HepG2 (cell line): ENCODE data around the gene SNX12. TPM values are rescaled to one million over a fixed set of nuclear protein-coding genes. Genes with fewer than 3 reads are reported as not detected.

Experiments used
- ATAC-seq: fragments of 200-7000 bp; cut with Tn5 transposase; 3 replicates; pipeline ENCODE4 v1.9.1; 2020; ENCODE audit warnings: mild to moderate bottlenecking, moderate library complexity
- BruUV-seq: library from RNA; stranded (reverse); fragments of 400-500 nt; replicated peaks from 2 replicates; lab custom pipeline; 2021; lab: Mats Ljungman, UMichigan
- CTCF ChIA-PET: fragments of 300-600 bp; formaldehyde crosslinking; extraction: SDS; loops from one replicate; lab custom pipeline; 2021; ENCODE audit warnings: low total read pairs, inconsistent platforms, low intra/inter-chr PET ratio; lab: Yijun Ruan, JAX
- POLR2A ChIA-PET: fragments of 350-600 bp; sonication (Branson Sonifier 250); formaldehyde crosslinking; loops from one replicate; lab custom pipeline; 2020; ENCODE audit warnings: antibody characterized with exemption, inconsistent platforms; lab: Yijun Ruan, JAX
- DNase-seq: peaks from one replicate; pipeline ENCODE4 v3.0.0-alpha.2; 2015; ENCODE audit warnings: low spot score
- FAIRE-seq: peaks from 3 replicates; lab custom pipeline; 2011; peaks lifted over from hg19 to GRCh38; lab: Jason Lieb, UNC
- H2AFZ ChIP-seq: one replicate; pipeline ENCODE4 v1.6.1; 2011; ENCODE audit warnings: low read length, inconsistent platforms
- H3K27ac ChIP-seq: fragments of 300-600 bp; 3 replicates; pipeline ENCODE4 v1.8.0; 2011; ENCODE audit warnings: mixed run types, mild to moderate bottlenecking, mixed read lengths, low read length, inconsistent platforms; ENCODE audit not compliant: insufficient read depth; ENCODE audit errors: extremely low read length
- H3K27me3 ChIP-seq, 2 experiments: fragments of 200-600 bp in 1 of 2; 2 replicates in 1 of 2; 3 replicates in 1 of 2; pipeline versions ENCODE4 v1.6.0 to v1.8.0; 2011; ENCODE audit warnings: low read length in 2 of 2, mild to moderate bottlenecking in 2 of 2, moderate library complexity in 2 of 2, inconsistent platforms in 1 of 2; ENCODE audit not compliant: insufficient read depth in 2 of 2, control insufficient read depth in 1 of 2
- H3K36me3 ChIP-seq, 2 experiments: fragments of 200-600 bp in 1 of 2; replicated peaks in 1 of 2; 2 replicates in 1 of 2; 3 replicates in 1 of 2; pipeline versions ENCODE4 v1.5.1 to v1.8.0; 2011; ENCODE audit warnings: low read length in 2 of 2, inconsistent platforms in 1 of 2; ENCODE audit not compliant: insufficient read depth in 2 of 2, control insufficient read depth in 1 of 2
- H3K4me1 ChIP-seq: 2 replicates; pipeline ENCODE4 v1.5.1; 2012; ENCODE audit warnings: low read length, inconsistent platforms; ENCODE audit not compliant: insufficient read depth
- H3K4me2 ChIP-seq: 2 replicates; pipeline ENCODE4 v1.6.0; 2011; ENCODE audit warnings: low read depth, low read length, inconsistent platforms
- H3K4me3 ChIP-seq, 3 experiments: fragments of 200-600 bp in 1 of 3; sonication (generic), shearing (Covaris generic) in 1 of 3; replicated peaks in 1 of 3; 2 replicates each; pipeline ENCODE4 v1.5.1; 2011 to 2016; ENCODE audit warnings: low read length in 3 of 3, inconsistent platforms in 2 of 3, low read depth in 2 of 3, mild to moderate bottlenecking in 2 of 3, control low read depth in 1 of 3, mixed read lengths in 1 of 3; ENCODE audit not compliant: insufficient read depth in 1 of 3
- H3K79me2 ChIP-seq: one replicate; pipeline ENCODE4 v1.6.1; 2011; ENCODE audit warnings: low read length, inconsistent platforms; ENCODE audit not compliant: insufficient read depth
- H3K9ac ChIP-seq: 2 replicates; pipeline ENCODE4 v1.6.0; 2011; ENCODE audit warnings: mild to moderate bottlenecking, low read depth, low read length, inconsistent platforms; ENCODE audit not compliant: insufficient read depth
- H3K9me3 ChIP-seq: 2 replicates; pipeline ENCODE4 v1.5.1; 2012; ENCODE audit warnings: mild to moderate bottlenecking, low read length
- H4K20me1 ChIP-seq: 2 replicates; pipeline ENCODE4 v1.6.0; 2011; ENCODE audit warnings: inconsistent platforms, mild to moderate bottlenecking, low read length, moderate library complexity; ENCODE audit not compliant: insufficient read depth
- ARHGAP35 ChIP-seq: sonication (generic); formaldehyde crosslinking; IDR thresholded peaks from 2 replicates; pipeline ENCODE4 v1.9.0; 2022; ENCODE audit warnings: mild to moderate bottlenecking, inconsistent platforms, moderate library complexity, missing genetic modification reagents, borderline replicate concordance
- EHMT2 ChIP-seq: fragments of 200-600 bp; sonication (generic); IDR thresholded peaks from 2 replicates; pipeline ENCODE4 v1.7.0; 2017; ENCODE audit warnings: antibody characterized with exemption, low read depth, low read length, borderline replicate concordance
- HOXD1 ChIP-seq: sonication (generic); formaldehyde crosslinking; IDR thresholded peaks from 2 replicates; pipeline ENCODE4 v1.5.0; 2020; ENCODE audit warnings: missing genetic modification reagents
- SOX6 ChIP-seq, 2 experiments: fragments of 450-650 bp in 1 of 2; sonication (generic) in 1 of 2; formaldehyde crosslinking in 1 of 2; IDR thresholded peaks; 2 replicates each; pipeline versions ENCODE4 v1.4.0 to v1.6.1; 2017 to 2020; ENCODE audit warnings: antibody characterized with exemption in 1 of 2, mild to moderate bottlenecking in 1 of 2, missing genetic modification reagents in 1 of 2
- TGIF2 ChIP-seq: IDR thresholded peaks from 2 replicates; pipeline ENCODE4 v1.6.1; 2016; ENCODE audit warnings: control low read depth, missing compliant biosample characterization
- ZFP36L2 ChIP-seq: sonication (generic); formaldehyde crosslinking; IDR thresholded peaks from 2 replicates; pipeline ENCODE4 v1.4.0; 2020; ENCODE audit warnings: missing genetic modification reagents
- ZNF318 ChIP-seq: sonication (generic); formaldehyde crosslinking; IDR thresholded peaks from 2 replicates; pipeline ENCODE4 v1.4.0; 2020; ENCODE audit warnings: mild to moderate bottlenecking, missing genetic modification reagents
- ZNF563 ChIP-seq: sonication (generic); formaldehyde crosslinking; IDR thresholded peaks from 2 replicates; pipeline ENCODE4 v1.8.0; 2022; ENCODE audit warnings: mild to moderate bottlenecking, moderate library complexity, missing genetic modification reagents
- ZNF615 ChIP-seq: sonication (generic); formaldehyde crosslinking; IDR thresholded peaks from 2 replicates; pipeline ENCODE4 v1.5.0; 2020; ENCODE audit warnings: mild to moderate bottlenecking, missing genetic modification reagents, borderline replicate concordance
- WGBS: methylation state at CpG from one replicate; pipeline ENCODE4 v1.1.6; 2017; ENCODE audit warnings: low lambda C conversion rate; 5-methylcytosine and 5-hydroxymethylcytosine counted together
- in situ Hi-C: cut with HindIII; loops from 2 replicates; pipeline ENCODE4 v1.10.0; 2017; ENCODE audit warnings: low pct_unique_long_range_greater_than_20kb; ENCODE audit not compliant: extremely low pct_ligation_motif_present
- intact Hi-C: fragments of 100-400 bp; cut with micrococcal nuclease; formaldehyde crosslinking; loops from one replicate; pipeline ENCODE4 v1.10.0; 2022; ENCODE audit not compliant: unreplicated experiment
- polyA plus RNA-seq, 8 experiments: library from polyadenylated mRNA; depleted of rRNA in 3 of 8; stranded (reverse) in 7 of 8; unstranded in 1 of 8; fragments of >200 nt; fragmentation: Illumina TruSeq in 4 of 8; extraction: Trizol in 4 of 8; gene quantifications; 2 replicates each; pipeline versions ENCODE4 v1.2.1 to v1.2.3, GENCODE V29; 2011 to 2016; ENCODE audit warnings: low read depth in 4 of 8, missing spikeins in 1 of 8, mixed read lengths in 1 of 8; ENCODE audit not compliant: insufficient read depth in 1 of 8
- total RNA-seq, 5 experiments: library from RNA; depleted of rRNA; stranded (reverse); fragments of >200 nt; fragmentation: Illumina TruSeq; extraction: Trizol; gene quantifications; 2 replicates each; pipeline ENCODE4 v1.2.3, GENCODE V29; 2016; ENCODE audit warnings: low read depth in 1 of 5
- TF ChIP-seq, protein P1 (sequence below): sonication (generic); formaldehyde crosslinking; IDR thresholded peaks from 2 replicates; pipeline ENCODE4 v1.5.0; 2020; ENCODE audit warnings: mild to moderate bottlenecking, low read depth, missing genetic modification reagents, borderline replicate concordance
- TF ChIP-seq, protein P2 (sequence below): sonication (generic); formaldehyde crosslinking; IDR thresholded peaks from 2 replicates; pipeline ENCODE4 v1.5.0; 2020; ENCODE audit warnings: mild to moderate bottlenecking, missing genetic modification reagents, moderate library complexity

SNX12 gene
- total and polyA plus RNA-seq, 2 of the 13 experiments (the other 11 are each of a cell fraction or from before 2014, with no cell fraction given): 30.3 to 42.2 TPM

DNA sequence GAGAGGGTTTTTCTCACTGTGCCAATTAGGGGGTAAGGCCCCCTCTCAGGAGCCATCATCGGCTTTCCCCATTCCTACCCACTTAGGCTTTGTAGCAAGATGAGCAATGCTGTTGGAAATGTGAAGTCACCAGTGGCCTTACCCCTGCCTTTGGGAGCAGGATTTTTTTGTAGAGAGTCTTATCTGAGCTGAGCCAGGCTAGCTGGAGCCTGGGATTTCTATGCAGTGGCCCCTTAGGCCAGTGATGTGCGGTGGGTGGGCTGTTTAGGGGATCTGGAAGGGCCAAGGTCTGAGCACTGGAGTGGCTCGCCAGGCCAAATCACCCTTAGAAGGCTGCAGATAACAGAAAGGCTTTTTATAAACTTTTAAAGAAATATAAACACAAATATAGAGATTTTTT is 34.2 kb upstream of the SNX12 start (continued):
- no peak for TF ChIP-seq ZNF563 (CRISPR knock-in tag)
- TF ChIP-seq HOXD1 (CRISPR knock-in tag): no peak
- TF ChIP-seq SOX6 (IDR thresholded peaks at IDR 0.05): no peak
- no peak for TF ChIP-seq SOX6 (CRISPR knock-in tag; IDR thresholded peaks at IDR 0.05)
- TF ChIP-seq, protein P1, sequence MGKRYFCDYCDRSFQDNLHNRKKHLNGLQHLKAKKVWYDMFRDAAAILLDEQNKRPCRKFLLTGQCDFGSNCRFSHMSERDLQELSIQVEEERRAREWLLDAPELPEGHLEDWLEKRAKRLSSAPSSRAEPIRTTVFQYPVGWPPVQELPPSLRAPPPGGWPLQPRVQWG (CRISPR knock-in tag): no peak
- TF ChIP-seq ZFP36L2 (CRISPR knock-in tag): no peak
- no peak for TF ChIP-seq ZNF615
- no peak for TF ChIP-seq EHMT2

- no peak for FAIRE-seq
- no peak for TF ChIP-seq TGIF2 (CRISPR knock-in tag)
- no peak for TF ChIP-seq ARHGAP35 (CRISPR knock-in tag)
- no peak for TF ChIP-seq ZNF318
- TF ChIP-seq, protein P2, sequence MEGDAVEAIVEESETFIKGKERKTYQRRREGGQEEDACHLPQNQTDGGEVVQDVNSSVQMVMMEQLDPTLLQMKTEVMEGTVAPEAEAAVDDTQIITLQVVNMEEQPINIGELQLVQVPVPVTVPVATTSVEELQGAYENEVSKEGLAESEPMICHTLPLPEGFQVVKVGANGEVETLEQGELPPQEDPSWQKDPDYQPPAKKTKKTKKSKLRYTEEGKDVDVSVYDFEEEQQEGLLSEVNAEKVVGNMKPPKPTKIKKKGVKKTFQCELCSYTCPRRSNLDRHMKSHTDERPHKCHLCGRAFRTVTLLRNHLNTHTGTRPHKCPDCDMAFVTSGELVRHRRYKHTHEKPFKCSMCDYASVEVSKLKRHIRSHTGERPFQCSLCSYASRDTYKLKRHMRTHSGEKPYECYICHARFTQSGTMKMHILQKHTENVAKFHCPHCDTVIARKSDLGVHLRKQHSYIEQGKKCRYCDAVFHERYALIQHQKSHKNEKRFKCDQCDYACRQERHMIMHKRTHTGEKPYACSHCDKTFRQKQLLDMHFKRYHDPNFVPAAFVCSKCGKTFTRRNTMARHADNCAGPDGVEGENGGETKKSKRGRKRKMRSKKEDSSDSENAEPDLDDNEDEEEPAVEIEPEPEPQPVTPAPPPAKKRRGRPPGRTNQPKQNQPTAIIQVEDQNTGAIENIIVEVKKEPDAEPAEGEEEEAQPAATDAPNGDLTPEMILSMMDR (CRISPR knock-in tag): peak; percentile 28
Measured at GRCh38 chrX:71100581-71101505, 32.7 kb upstream of the SNX12 start.

More at GRCh38 chrX:71100581-71101505, 32.7 kb upstream of the SNX12 start:
- Histone ChIP-seq H3K4me2 (no peak overlapping the region), H3K9ac (no peak overlapping the region), H3K27me3 (no peaks in the 10 kb centered on the region; a peak in 1 of 5 replicates), H3K27ac (no peak overlapping the region), H2AFZ (no peak overlapping the region), H3K9me3 (no peaks in the 10 kb centered on the region), H3K36me3 (no peaks in the 10 kb centered on the region), H3K4me1 (peaks cover 40% of the 10 kb centered on the region), H4K20me1 (no peaks in the 10 kb centered on the region), H3K79me2 (no peaks in the 10 kb centered on the region), H3K4me3 (no peak overlapping the region)
- ChIA-PET POLR2A (interaction anchor here (2.8 kb wide), 1 partner anchor 17 kb away, joined by 14 read pairs; the partner anchor contains the start of gene MED12), CTCF (no interaction called here)
- WGBS: 84% methylated on average over 8 of the region's 31 CpGs
- intact Hi-C loops (no loop called here), in situ Hi-C loops (no loop called here)
- BruUV-seq: no TSS peak
- DNase-seq (no peak), ATAC-seq (peak; percentile 32)
